DND-41 (cell line): ENCODE results near the gene LYRM2.

Experiments
- CTCF ChIP-seq: IDR thresholded peaks from 2 replicates; pipeline ENCODE4 v1.5.1; 2012; ENCODE audit warnings: borderline replicate concordance, low read length, moderate library complexity, mild to moderate bottlenecking; ENCODE audit not compliant: poor library complexity, severe bottlenecking; ENCODE audit errors: extremely low read depth
- EZH2 ChIP-seq: IDR thresholded peaks from 3 replicates; pipeline ENCODE4 v1.6.1; 2012; ENCODE audit warnings: borderline replicate concordance, low read depth, mild to moderate bottlenecking, moderate library complexity, low read length, inconsistent platforms; ENCODE audit not compliant: severe bottlenecking

- no peak for TF ChIP-seq EZH2
- no peak for TF ChIP-seq CTCF
These were observed 112.0 kb downstream of the LYRM2 start for GRCh38 chr6:89526563-89526869.
